Activated B cell treated with CpG ODN at 0.5 μM for 24 hours (primary cell): ENCODE measurements around the gene FOXJ1. TPM values are rescaled to one million over a fixed set of nuclear protein-coding genes. Genes with fewer than 3 reads are reported as not detected.

Source experiments
- ATAC-seq: fragments of 200-7000 bp; cut with Tn5 transposase; one replicate; pipeline ENCODE4 v1.10.0; 2021; ENCODE audit warnings: low read depth, mild to moderate bottlenecking, moderate library complexity
- CTCF ChIA-PET: fragments of 350-600 bp; sonication (Branson Sonifier 250); formaldehyde crosslinking; loops from one replicate; lab custom pipeline; 2021; ENCODE audit warnings: antibody characterized with exemption; lab: Charles Lee
- POLR2A ChIA-PET: fragments of 350-600 bp; sonication (Branson Sonifier 250); formaldehyde crosslinking; loops from one replicate; lab custom pipeline; 2021; ENCODE audit warnings: antibody characterized with exemption; lab: Charles Lee
- DNase-seq: peaks from one replicate; pipeline ENCODE4 v3.0.0; 2022
- H3K27ac Mint-ChIP-seq: one replicate; pipeline ENCODE4 v1.8.0; 2020; ENCODE audit warnings: mixed read lengths
- H3K27me3 Mint-ChIP-seq: one replicate; pipeline ENCODE4 v1.8.0; 2021; ENCODE audit warnings: mixed read lengths
- H3K36me3 Mint-ChIP-seq: one replicate; pipeline ENCODE4 v1.8.0; 2021; ENCODE audit warnings: low read depth, mixed read lengths
- H3K4me1 Mint-ChIP-seq: one replicate; pipeline ENCODE4 v1.8.0; 2021; ENCODE audit warnings: mixed read lengths
- H3K4me3 Mint-ChIP-seq: one replicate; pipeline ENCODE4 v1.8.0; 2020; ENCODE audit warnings: mild to moderate bottlenecking, mixed read lengths
- H3K9me3 Mint-ChIP-seq: one replicate; pipeline ENCODE4 v1.8.0; 2020; ENCODE audit warnings: mixed read lengths
- CTCF ChIP-seq: fragments of 200-600 bp; IDR thresholded peaks from one replicate; pipeline ENCODE4 v1.8.0; 2022; ENCODE audit warnings: antibody characterized with exemption, mild to moderate bottlenecking
- intact Hi-C: fragments of 100-400 bp; cut with micrococcal nuclease; formaldehyde crosslinking; loops from one replicate; pipeline ENCODE4 v1.15.1; 2024
- total RNA-seq: library from RNA; stranded (reverse); gene quantifications from 2 replicates; pipeline ENCODE4 v1.2.3, GENCODE V29; 2022

FOXJ1 gene
- total RNA-seq, 1 donor from 2014 or later: 0.44 TPM

- H3K27me3 Mint-ChIP-seq: peaks cover 16% of the 10 kb centered on the region
- no peaks in the 10 kb centered on the region for H3K9me3 Mint-ChIP-seq
- TF ChIP-seq CTCF: no peak
- no peaks in the 10 kb centered on the region for H3K36me3 Mint-ChIP-seq
- CTCF ChIA-PET: no interaction called here
- DNase-seq: no peak
- ATAC-seq: no peak
- no peak overlapping the region for H3K4me3 Mint-ChIP-seq
- no peak overlapping the region for H3K27ac Mint-ChIP-seq
- peaks cover 10% of the 10 kb centered on the region for H3K4me1 Mint-ChIP-seq
- POLR2A ChIA-PET: interaction anchor here (1.8 kb wide), 1 partner anchor 137 kb away, joined by 4 read pairs; no protein-coding TSS in a partner anchor
- intact Hi-C loops: no loop called here
Observed at GRCh38 chr17:76135810-76136188, 5.2 kb downstream of the FOXJ1 start.

- no peak overlapping the region for H3K4me3 Mint-ChIP-seq
- no peak for DNase-seq
- POLR2A ChIA-PET: interaction anchor here (0.6 to 1.8 kb wide), 2 partner anchors 138 to 427 kb away, joined by 4 to 5 read pairs; no protein-coding TSS in a partner anchor
- peaks cover 13% of the 10 kb centered on the region for H3K27me3 Mint-ChIP-seq
- intact Hi-C loops: no loop called here
- H3K36me3 Mint-ChIP-seq: no peaks in the 10 kb centered on the region
- H3K27ac Mint-ChIP-seq: peak overlapping the region; percentile 30
- CTCF ChIA-PET: no interaction called here
- ATAC-seq: no peak
- TF ChIP-seq CTCF: no peak
- no peaks in the 10 kb centered on the region for H3K9me3 Mint-ChIP-seq
- peaks cover 5% of the 10 kb centered on the region for H3K4me1 Mint-ChIP-seq
Observed at GRCh38 chr17:76134911-76135809, 5.9 kb downstream of the FOXJ1 start.

- no peak overlapping the region for H3K27ac Mint-ChIP-seq
- ATAC-seq (no peak), DNase-seq (no peak)
- no peaks in the 10 kb centered on the region for H3K9me3 Mint-ChIP-seq
- ChIA-PET POLR2A (no interaction called here), CTCF (interaction anchor here (1.4 kb wide), 1 partner anchor 49 kb away, joined by 3 read pairs; no protein-coding TSS in a partner anchor)
- no peaks in the 10 kb centered on the region for H3K36me3 Mint-ChIP-seq
- H3K4me1 Mint-ChIP-seq: no peaks in the 10 kb centered on the region
- H3K27me3 Mint-ChIP-seq: peaks cover 9% of the 10 kb centered on the region
- H3K4me3 Mint-ChIP-seq: no peak overlapping the region
- intact Hi-C loops: no loop called here
- no peak for TF ChIP-seq CTCF
Observed at GRCh38 chr17:76132574-76133338, 8.3 kb downstream of the FOXJ1 start.

- Mint-ChIP-seq H3K4me1 (no peaks in the 10 kb centered on the region), H3K9me3 (no peaks in the 10 kb centered on the region), H3K36me3 (no peaks in the 10 kb centered on the region), H3K27ac (no peak overlapping the region), H3K27me3 (peaks cover 9% of the 10 kb centered on the region), H3K4me3 (no peak overlapping the region)
- ChIA-PET POLR2A (no interaction called here), CTCF (no interaction called here)
- ATAC-seq (no peak), DNase-seq (no peak)
- TF ChIP-seq CTCF: no peak
- intact Hi-C loops: no loop called here
Observed at GRCh38 chr17:76131692-76132573, 9.1 kb downstream of the FOXJ1 start.
